Fibroblast of skin of abdomen (primary cell): ENCODE results near the gene MBTPS2. TPM values are rescaled to one million over a fixed set of nuclear protein-coding genes. Genes with fewer than 3 reads are reported as not detected.
A peak's percentile ranks its signal among the peaks of the same experiment; 100 is the strongest.
"Not testable (repeated sequence)": the region's sequence is repeated elsewhere in the genome, so short reads cannot be mapped to it uniquely, and the experiment has no call there.

Source experiments
- DNase-seq: peaks from one replicate; pipeline ENCODE4 v3.0.0-alpha.2; 2013
- polyA plus RNA-seq, 2 experiments: library from polyadenylated mRNA; unstranded; fragments of 120-200 nt; gene quantifications; one replicate each; pipeline ENCODE4 v1.2.1, GENCODE V29; 2013; ENCODE audit not compliant: insufficient read length in 2 of 2

MBTPS2 gene
- 19.0 TPM for polyA plus RNA-seq (2013, experiment 1 of 2; ENCODE audit: insufficient read length)
- polyA plus RNA-seq (2013, experiment 2 of 2; ENCODE audit: insufficient read length): 17.3 TPM

DNA sequence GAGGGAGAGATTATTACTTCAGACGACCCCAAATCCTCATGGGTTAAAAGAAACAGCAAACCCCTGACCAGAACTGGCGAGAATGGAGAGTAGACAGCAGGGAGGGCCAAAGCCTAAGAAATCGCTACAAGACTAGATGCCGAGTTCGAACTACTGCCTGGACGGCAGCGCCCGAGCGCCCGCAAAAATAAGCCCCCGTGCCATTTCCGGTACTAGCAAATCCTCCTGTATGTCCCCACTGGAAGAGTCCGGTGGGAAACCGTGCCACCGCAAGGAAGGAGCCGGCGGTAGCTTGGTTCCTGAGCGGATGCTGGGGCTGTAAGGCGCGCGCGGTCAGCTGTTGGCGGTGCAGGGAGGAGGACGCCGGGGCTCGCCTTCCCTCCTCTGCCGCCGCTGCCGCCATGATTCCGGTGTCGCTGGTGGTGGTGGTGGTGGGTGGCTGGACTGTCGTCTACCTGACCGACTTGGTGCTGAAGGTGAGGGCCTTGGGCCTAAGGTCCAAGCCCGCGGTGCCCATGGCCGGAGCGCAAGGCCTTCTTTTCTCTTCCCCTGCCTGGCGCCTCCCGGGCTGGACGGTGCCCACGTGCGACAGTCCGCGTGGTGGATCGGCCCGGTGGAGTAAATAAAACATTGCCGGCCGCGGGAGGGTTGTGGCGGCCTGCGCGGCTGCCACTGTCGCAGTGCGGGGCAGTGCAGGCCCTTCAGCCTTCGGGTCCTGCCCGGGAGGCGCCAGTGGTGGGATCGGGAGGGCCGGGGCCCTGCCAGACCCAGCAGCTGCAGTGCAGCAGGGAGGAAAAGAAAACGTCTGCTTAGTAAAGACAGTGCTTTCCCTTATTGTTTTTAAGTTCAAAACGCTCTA lies at the start of gene MBTPS2:
Gene MBTPS2, plus strand, starts transcription at position 284 of the 859 bp plus-strand sequence. Its CDS starts 118 bp downstream, at position 402.
- peak; percentile 89 for DNase-seq

DNA sequence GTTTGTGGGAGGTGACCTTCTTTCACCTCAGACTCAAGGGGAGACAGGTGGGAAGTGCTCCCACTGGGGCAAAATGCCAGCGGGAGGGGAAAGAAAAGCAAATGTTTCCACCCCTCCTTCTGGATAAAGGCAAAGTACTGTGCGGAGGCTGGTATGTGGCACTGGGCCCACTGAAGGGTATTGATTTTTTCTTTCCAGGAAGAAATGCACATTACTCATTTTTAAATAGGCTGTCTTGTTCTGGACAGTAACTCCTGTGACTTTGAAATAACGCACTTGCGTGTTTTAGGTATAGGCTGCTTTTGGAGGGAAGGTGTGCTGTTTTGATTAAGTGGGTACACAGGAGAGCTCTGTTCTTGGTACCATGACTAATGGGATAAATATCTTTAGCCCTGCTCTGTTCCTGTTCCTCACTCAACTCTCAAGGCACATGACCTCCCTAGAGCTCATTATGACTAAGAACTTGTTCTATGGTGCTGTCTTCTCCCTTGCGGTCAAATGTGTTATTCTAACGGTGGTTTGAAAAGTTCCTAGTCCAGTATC lies 40.7 kb upstream of the MBTPS2 start:
- DNase-seq: no peak

- no peak for DNase-seq
These were observed 39.6 kb upstream of the MBTPS2 start for GRCh38 chrX:21799767-21800166.

DNA sequence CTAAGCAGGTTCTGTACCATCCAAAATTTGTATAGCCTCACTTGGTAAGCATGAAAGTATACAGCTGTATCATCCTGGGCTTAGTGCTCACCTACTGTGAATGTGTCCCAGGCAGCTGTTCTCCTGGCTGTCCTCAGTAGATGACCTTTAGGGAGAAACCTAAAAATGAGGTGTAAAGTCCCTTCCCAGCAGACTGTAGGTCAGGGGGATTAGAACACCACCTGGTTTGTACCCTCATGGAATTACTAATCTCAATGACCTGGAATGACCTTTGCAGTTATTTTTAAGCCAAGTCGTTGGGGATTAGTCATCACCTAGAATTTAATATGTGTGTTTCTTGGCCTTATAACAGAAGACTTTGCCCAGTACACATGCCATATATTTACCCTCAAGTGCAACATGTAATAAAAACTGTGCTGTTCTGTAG lies 39.1 kb upstream of the MBTPS2 start:
- DNase-seq: peak; percentile 4

DNA sequence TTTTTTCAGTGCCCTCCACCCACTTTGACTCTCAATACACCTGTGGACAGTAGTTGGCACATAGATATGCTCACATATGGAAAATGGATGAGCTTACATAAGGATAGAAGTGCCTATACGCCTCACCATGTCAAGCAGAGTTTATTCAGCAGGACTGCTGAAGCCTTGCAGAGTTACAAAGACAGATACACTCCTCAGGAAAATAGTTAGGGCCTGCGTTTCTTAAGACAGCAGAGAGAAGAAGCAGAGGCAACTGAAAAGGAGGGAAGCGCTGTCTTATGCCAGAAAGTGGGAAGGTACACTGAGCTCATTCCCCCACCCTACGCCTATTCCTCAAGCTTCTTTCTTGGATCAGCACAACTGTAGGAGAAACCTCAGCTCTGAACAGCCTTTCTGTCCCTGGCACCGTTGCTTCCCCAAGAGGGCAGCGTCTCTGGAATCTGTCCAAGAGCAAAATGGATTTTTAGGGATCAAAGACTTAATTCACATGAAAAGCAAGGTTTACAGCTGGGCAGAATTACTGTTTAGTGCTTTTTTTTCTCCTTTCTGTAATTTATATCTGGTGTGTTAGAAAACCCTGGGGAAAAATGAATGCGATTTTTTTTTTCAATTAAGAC lies 37.3 kb upstream of the MBTPS2 start:
- no peak for DNase-seq

DNA sequence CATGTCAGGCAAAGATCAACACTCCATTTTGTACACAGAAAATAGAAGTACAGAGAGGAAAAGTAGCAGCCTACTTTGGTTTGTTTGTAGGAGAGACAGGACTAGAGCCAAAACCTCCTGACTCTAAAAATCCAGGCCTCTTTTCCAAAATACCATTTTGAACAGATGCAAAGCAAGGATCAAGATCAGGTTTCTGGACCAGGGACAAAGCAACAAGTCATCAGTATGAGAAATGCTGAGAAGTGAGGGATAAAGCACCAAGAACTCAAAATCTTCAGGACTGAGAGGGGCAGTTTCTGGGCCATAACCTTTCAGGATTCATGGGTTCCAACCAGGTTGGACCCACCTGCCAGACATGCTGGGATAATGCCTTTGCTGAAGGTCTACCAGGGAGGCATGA lies 36.6 kb upstream of the MBTPS2 start:
- DNase-seq: no peak

- DNase-seq: no peak
These were observed 32.7 kb upstream of the MBTPS2 start for GRCh38 chrX:21806691-21807090.

DNA sequence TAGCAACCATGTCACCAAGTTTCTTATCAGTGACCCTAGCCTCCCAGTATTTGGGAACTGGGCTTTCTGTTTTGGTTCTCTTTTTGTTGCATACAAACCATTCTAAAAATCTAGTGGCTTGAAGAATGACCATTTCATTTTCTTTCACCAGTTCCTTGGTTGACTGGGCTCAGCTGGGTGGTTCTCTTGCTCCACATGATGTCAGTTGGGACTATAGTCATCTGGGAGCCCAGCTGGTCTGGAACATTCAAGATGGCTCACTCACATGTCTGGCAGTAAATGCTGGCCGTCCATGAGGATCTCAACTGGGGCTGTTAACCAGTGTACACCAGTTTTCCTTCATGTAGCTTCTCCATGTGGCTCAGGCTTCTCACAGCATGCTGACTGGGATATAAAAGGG lies 27.6 kb upstream of the MBTPS2 start:
- no peak for DNase-seq

GRCh38 chrX:21812628-21813027 lies 26.8 kb upstream of the MBTPS2 start:
- DNase-seq: no peak

DNA sequence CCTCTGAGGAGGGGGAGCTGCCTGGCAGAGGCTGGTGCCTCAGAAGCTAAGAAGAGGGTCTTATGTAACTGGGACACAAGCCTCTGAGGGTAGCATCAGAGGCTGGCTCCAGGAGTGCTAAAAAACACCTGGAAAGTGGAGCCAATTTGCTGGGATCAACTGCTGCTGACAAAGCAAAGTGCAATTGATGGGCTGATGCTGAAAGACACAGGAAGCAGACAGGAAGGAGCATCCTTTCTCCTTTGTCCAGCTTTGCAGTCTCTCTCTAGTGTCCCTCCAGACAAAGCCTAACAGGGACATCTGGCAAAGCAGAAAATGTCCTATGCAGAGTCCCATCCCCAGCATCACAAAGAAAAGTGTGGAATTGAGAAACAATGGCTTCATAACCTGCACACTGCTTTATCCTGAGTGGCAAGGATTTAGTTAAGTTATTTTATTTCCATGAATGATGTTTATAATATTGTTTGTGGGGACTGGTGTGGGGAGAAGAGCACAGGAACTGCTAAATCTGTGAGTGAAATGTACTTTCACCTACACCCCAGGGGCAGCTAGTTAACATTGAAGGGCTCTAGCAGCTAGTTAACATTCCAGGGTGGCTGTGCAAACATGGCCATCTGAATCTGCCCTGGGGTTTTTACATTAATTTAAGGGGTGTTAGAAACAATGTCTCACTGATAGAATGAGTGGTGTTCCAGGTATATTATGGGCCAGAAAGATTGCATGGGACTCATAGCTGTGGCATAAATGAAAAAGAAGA lies 25.6 kb upstream of the MBTPS2 start:
- DNase-seq: no peak

DNA sequence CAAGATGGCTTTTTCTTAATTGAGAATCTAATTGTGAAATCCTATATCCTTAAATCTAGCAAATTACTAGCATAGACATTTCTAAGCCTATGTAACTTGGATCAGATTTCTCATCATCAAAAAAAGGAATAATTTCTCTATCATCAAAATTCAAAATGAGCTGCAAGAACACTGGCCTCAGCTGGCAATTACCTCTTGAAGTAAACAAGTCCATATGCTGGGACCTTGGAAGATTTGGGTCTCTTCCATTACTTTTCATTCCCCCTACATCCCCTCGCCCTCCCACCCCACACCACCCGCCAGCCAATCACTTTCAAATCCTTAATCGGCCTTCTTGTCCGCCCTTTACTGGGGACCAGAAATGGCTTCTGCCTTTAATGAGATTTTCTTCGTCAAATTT lies 23.3 kb upstream of the MBTPS2 start:
- DNase-seq: no peak

GRCh38 chrX:21820170-21820569 lies 19.2 kb upstream of the MBTPS2 start:
- not testable (repeated sequence) for DNase-seq

DNA sequence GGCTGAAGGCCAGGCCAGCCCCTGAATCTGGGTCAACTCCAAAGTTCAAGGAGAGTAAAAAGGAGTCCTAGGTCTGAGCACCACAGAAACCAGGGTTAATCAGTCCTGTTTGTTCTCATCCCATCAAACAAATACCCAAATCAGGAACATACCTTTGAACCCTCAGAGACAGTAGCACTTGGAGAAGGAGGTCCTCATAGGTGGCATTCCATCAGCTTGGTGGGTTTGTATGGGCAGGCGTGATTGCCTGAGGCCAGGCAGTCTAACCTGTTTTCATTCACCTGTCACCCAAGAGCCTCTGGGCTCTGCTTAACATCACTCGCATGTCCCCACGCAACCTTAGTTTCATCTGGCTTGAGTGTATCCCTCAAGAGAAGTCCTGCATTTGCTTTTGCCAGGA lies 17.5 kb upstream of the MBTPS2 start:
- no peak for DNase-seq

GRCh38 chrX:21831496-21831895 lies 7.9 kb upstream of the MBTPS2 start:
- DNase-seq: no peak

DNA sequence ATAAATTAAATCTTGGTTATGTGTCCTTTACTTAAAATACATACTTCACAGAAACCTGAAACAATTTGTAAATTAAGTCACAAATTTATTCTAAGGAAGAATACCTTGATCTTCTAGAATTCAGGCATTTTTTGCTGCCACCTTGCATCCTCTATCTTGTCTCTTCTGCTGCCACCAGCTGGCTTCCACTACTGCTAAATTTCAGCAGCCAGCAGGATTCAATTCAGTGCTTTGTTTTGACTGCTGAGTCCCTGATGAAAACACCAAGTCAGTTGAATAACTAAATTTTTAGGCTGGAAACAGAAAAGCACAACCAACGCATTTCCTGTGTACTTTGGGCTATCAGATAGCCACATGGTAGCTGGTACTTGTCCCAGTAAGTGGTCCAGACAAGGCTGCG lies 2.4 kb upstream of the MBTPS2 start:
- DNase-seq: no peak

- peak; percentile 7 for DNase-seq
These were observed 482 bp upstream of the MBTPS2 start for GRCh38 chrX:21838937-21839333.

DNA sequence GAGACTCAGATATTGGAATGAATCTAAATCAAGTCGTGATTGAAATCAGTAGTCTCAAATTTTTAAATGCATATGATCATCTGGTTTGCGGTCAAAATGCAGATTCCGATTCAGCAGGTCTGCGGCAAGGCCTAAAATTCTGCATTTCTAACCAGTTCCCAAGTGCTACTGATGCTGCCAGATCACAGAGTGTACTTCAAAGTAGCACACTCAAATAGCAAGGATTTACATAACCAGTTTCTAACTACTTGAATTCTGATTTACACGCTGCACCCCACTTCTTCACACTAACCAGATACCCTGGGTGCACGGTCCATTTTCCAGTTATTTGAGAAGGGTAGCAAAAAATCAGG lies 752 bp downstream of the MBTPS2 start:
- no peak for DNase-seq

DNA sequence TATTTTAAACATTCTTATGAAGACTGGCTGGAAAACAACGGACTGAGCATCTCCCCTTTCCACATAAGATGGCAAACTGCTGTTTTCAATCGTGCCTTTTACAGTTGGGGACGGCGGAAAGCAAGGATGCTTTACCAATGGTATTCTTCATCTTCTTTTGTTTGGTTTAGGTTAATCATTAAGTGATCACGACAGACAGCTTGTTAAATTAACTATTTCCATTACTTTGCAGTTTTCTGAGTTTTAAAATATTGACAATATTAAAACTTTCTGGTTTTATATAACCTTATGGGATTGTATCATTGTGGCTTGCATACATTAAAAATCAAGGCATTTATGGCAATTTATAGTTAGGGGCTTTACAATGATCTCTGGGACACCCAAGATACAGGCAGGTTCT lies 3.8 kb downstream of the MBTPS2 start:
- no peak for DNase-seq

DNA sequence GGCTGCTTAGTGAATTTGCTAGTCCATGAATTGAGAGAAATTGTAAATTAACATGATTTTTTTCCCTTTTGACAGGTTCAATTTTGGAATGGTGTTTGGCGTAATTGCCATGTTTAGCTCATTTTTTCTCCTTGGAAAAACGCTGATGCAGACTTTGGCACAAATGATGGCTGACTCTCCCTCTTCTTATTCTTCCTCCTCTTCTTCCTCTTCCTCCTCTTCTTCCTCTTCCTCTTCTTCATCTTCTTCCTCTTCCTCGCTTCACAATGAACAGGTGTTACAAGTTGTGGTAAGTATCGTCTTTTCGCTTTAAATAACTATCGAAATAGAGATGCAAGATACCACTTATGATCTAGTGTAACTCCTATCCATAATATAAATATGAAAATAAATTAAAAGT lies 5.7 kb downstream of the MBTPS2 start:
- no peak for DNase-seq

GRCh38 chrX:21847342-21847741 lies 7.9 kb downstream of the MBTPS2 start:
- DNase-seq: no peak

GRCh38 chrX:21853578-21853977 lies 14.2 kb downstream of the MBTPS2 start:
- DNase-seq: no peak

DNA sequence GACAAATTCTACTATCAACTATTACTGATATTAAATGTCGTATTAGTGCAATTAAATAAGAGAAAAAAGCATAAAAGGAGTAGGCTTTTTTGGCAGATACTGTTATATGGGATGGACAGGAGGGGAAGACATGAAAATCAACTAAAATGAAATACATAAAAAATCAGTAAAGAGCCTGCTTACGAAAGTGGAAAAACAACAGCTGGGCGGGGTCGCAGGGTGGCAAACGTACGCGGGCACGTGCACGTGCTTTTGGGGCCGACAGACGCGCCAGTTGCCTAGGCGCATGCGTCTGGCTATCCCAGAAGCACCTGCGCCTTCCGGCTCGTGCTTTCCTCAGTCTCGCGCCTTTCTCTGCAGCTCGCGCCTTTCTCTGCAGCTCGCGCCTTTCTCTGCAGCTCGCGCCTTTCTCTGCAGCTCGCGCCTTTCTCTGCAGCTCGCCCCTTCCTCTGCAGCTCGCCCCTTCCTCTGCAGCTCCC lies 16.6 kb downstream of the MBTPS2 start, which contains the start of gene YY2:
Gene YY2, plus strand, starts transcription at position 51 of the 479 bp plus-strand sequence. CDS start 498 bp downstream, outside the sequence.
- no peak for DNase-seq

GRCh38 chrX:21856504-21856903 lies 17.1 kb downstream of the MBTPS2 start:
- no peak for DNase-seq
